Measurements from ENCODE around the gene ITPKB. TPM values are rescaled to one million over a fixed set of nuclear protein-coding genes. Genes with fewer than 3 reads are reported as not detected.

Gene ITPKB
- total and polyA plus RNA-seq, 2 of the 13 experiments (the other 11 are each of a cell fraction or from before 2014, with no cell fraction given), result not detected

- TF ChIP-seq NFAT5 (CRISPR knock-in tag; IDR thresholded peaks at IDR 0.05), result no peak
Measured at GRCh38 chr1:226766565-226766964, 27.5 kb upstream of the ITPKB start (continued).

GRCh38 chr1:226764533-226764932, 25.5 kb upstream of the ITPKB start:
- Histone ChIP-seq H3K9ac (ENCODE audit: insufficient read depth, low read depth, low read length) (no peak overlapping the region), H3K4me3 (replicated peaks in 1 of 3; ENCODE audit: insufficient read depth in 1 of 3, low read depth in 2 of 3, low read length in 3 of 3) (no peak overlapping the region), H2AFZ (ENCODE audit: low read length) (no peak overlapping the region), H3K36me3 (replicated peaks in 1 of 2; ENCODE audit: control insufficient read depth in 1 of 2, insufficient read depth in 2 of 2, low read length in 2 of 2) (no peaks in the 10 kb centered on the region), H3K9me3 (ENCODE audit: low read length) (no peaks in the 10 kb centered on the region), H3K79me2 (ENCODE audit: insufficient read depth, low read length) (no peaks in the 10 kb centered on the region), H3K4me2 (ENCODE audit: low read depth, low read length) (no peak overlapping the region), H3K27ac (ENCODE audit: extremely low read length, insufficient read depth, low read length) (no peak overlapping the region), H4K20me1 (ENCODE audit: insufficient read depth, low read length) (no peaks in the 10 kb centered on the region), H3K4me1 (ENCODE audit: insufficient read depth, low read length) (no peaks in the 10 kb centered on the region), H3K27me3 (ENCODE audit: control insufficient read depth in 1 of 2, insufficient read depth in 2 of 2, low read length in 2 of 2) (peaks cover 0 to 35% of the 10 kb centered on the region in 2 experiments; a peak in 4 of 5 replicates)
- FAIRE-seq (no peak), ATAC-seq (no peak), DNase-seq (ENCODE audit: low spot score) (no peak)
- TF ChIP-seq RBFOX2 (IDR thresholded peaks at IDR 0.05; ENCODE audit: low read depth, low read length) (no peak), TFDP1 (CRISPR knock-in tag; IDR thresholded peaks at IDR 0.05; ENCODE audit: borderline replicate concordance) (no peak)
- ChIA-PET CTCF (ENCODE audit: low intra/inter-chr PET ratio, low total read pairs) (no interaction called here), POLR2A (no interaction called here)
- in situ Hi-C loops (cut with HindIII; ENCODE audit: extremely low pct_ligation_motif_present, low pct_unique_long_range_greater_than_20kb) (no loop called here), intact Hi-C loops (cut with micrococcal nuclease; ENCODE audit: unreplicated experiment) (no loop called here)
- WGBS (ENCODE audit: low lambda C conversion rate), result 1% methylated on average over 2 of the region's 2 CpGs
- BruUV-seq (replicated peaks), result no TSS peak
